GM21381 (cell line): Measurements from ENCODE around the gene ANKRD44.

Experiments used
- ATAC-seq: cut with Tn5 transposase; IDR thresholded peaks from one replicate; pipeline ENCODE4 v1.9.1; 2021; ENCODE audit warnings: mild to moderate bottlenecking, moderate library complexity; ENCODE audit not compliant: unreplicated experiment

The ANKRD44 gene

GRCh38 chr2:197264332-197264731, 46.2 kb downstream of the ANKRD44 start:
- ATAC-seq = no peak

- ATAC-seq = no peak
Measured at GRCh38 chr2:197263077-197263476, 47.5 kb downstream of the ANKRD44 start.

GRCh38 chr2:197261808-197262226, 48.8 kb downstream of the ANKRD44 start:
- peak; percentile 63 for ATAC-seq

- no peak for ATAC-seq
Measured at GRCh38 chr2:197259470-197259999, 51.0 kb downstream of the ANKRD44 start.

- no peak for ATAC-seq
Measured at GRCh38 chr2:197258580-197258979, 52.0 kb downstream of the ANKRD44 start.

- ATAC-seq = no peak
Measured at GRCh38 chr2:197256547-197257170, 53.9 kb downstream of the ANKRD44 start.

- no peak for ATAC-seq
Measured at GRCh38 chr2:197256021-197256420, 54.6 kb downstream of the ANKRD44 start.

- peak; percentile 91 for ATAC-seq
Measured at GRCh38 chr2:197255543-197255942, 55.0 kb downstream of the ANKRD44 start.

- peak; percentile 27 for ATAC-seq
Measured at GRCh38 chr2:197254776-197255530, 55.6 kb downstream of the ANKRD44 start.

- ATAC-seq = no peak
Measured at GRCh38 chr2:197251576-197251975, 59.0 kb downstream of the ANKRD44 start.

GRCh38 chr2:197251163-197251562, 59.4 kb downstream of the ANKRD44 start:
- no peak for ATAC-seq

GRCh38 chr2:197250084-197250397, 60.5 kb downstream of the ANKRD44 start:
- ATAC-seq = no peak

- no peak for ATAC-seq
Measured at GRCh38 chr2:197249381-197250083, 61.0 kb downstream of the ANKRD44 start.

- peak; percentile 49 for ATAC-seq
Measured at GRCh38 chr2:197248623-197249022, 62.0 kb downstream of the ANKRD44 start.

GRCh38 chr2:197248001-197248401, 62.6 kb downstream of the ANKRD44 start:
- ATAC-seq = no peak

GRCh38 chr2:197247083-197247482, 63.5 kb downstream of the ANKRD44 start:
- ATAC-seq = no peak

GRCh38 chr2:197245829-197246804, 64.5 kb downstream of the ANKRD44 start:
- ATAC-seq = no peak

- no peak for ATAC-seq
Measured at GRCh38 chr2:197244349-197244748, 66.2 kb downstream of the ANKRD44 start.

- no peak for ATAC-seq
Measured at GRCh38 chr2:197242719-197243118, 67.9 kb downstream of the ANKRD44 start.

- ATAC-seq = no peak
Measured at GRCh38 chr2:197241596-197241995, 69.0 kb downstream of the ANKRD44 start.

GRCh38 chr2:197241153-197241552, 69.4 kb downstream of the ANKRD44 start:
- no peak for ATAC-seq
